HG03045 (cell line): ENCODE measurements around the gene ABCC4.

ENCODE experiments used
- ATAC-seq: cut with Tn5 transposase; IDR thresholded peaks from one replicate; pipeline ENCODE4 v1.9.1; 2021; ENCODE audit warnings: mild to moderate bottlenecking, moderate library complexity; ENCODE audit not compliant: unreplicated experiment

ABCC4 gene

DNA sequence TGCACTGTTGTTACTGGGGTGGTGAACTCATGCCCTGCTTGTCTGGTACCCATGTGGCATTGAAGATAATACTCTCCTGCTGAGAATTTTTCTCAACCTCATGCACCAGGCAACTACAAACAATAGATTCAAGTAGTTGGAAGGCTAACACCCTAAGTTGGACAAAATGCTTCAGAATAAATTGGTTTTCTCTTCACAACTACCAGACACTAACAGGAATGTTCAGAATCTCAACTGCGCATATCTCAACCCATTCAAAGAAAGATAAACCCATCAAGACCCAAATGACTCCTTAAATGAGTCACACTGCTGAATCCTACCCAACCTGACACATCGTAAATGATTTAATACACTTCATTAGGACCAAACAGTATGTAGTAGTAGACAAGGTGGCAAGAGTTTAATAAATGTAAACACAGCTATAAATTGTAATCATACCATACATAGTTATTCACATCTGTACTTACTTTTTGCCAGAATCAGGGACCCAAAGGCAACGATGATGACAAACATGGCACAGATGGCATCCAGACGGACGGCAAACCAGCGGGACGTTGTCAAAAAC, 227.4 kb downstream of the ABCC4 start:
- no peak for ATAC-seq

- no peak for ATAC-seq
These were observed 233.9 kb downstream of the ABCC4 start for GRCh38 chr13:95067303-95067702.

DNA sequence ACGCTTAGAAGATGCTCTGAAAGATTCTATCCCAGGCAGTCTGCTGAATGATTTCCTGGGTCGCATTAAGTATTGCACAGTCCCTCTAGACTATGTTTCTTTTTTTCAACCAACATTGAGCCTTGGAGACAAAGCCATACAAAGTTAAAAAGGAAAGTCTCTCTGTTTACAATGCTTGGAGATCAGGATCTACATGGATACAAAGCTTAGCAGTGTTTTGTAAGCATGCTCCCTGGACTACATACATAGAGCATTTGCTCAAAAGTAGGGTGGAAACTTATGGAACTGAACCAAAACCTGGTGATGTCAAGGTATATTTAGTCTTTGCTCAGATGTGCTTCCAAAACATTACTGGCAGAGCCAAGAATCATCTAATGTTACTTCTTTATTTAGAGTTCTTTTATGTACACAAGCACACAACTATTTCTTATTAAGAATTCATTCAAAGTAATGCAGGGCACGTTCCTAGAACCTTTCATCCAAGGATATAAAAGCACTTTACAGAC, 241.2 kb downstream of the ABCC4 start:
- no peak for ATAC-seq

DNA sequence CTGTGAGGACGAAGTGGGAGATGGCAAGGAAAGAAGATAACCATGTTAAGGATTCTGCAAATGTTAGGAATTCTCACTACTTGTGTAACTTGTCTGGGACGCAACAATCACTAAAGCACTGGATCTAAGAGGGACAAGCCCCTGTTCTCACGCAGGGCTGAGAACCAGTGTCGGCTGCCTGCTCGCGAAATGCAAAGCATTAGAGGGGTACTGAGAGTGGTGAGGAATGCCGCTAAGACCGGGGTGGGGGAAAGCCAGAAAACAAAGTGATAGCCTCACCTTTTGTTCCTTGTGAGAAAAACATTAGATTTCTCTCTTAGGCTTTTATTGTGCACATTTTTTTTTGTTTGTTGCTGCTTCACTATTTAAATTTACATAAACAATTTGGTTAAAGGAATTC, 241.9 kb downstream of the ABCC4 start:
- no peak for ATAC-seq

- ATAC-seq, result no peak
These were observed 242.6 kb downstream of the ABCC4 start for GRCh38 chr13:95058680-95059079.

- no peak for ATAC-seq
These were observed 245.0 kb downstream of the ABCC4 start for GRCh38 chr13:95056266-95056665.

DNA sequence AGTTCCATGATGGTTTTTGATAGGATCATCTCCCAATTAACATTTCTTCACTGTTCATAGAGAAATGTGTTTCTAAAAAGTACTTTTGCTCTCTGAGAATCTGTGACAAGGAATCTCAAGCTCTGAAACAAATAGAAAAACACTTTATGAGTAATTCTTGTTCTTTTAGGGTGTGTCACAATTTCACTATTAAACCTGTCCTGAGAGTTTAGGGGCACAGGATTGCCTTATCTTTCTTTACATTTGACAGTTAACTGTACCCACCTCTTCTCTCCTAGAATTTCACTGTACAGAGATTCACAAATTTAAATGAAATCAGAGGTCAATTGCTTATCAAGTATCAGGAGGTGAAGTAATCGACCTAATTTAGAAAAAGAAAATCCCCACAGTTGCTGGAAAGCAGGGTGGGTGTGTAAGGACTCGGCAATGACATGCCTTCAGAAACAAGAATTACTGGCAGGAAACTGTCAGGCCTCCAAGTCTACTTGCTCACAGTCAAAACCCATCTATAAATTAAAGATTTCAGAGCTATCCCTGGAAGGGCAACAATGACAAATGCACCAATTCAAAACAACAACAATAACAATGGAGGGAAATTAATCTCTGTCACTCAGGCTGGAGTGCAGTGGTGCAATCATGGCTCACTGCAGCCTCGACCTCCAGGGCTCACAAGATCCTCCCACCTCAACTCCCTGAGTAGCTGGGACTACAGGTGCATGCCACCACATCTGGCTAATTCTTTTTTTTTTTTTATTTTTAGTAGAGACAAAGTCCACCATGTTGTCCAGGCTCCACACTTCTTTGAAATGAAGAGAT, 250.2 kb downstream of the ABCC4 start:
- peak; percentile 67 for ATAC-seq

DNA sequence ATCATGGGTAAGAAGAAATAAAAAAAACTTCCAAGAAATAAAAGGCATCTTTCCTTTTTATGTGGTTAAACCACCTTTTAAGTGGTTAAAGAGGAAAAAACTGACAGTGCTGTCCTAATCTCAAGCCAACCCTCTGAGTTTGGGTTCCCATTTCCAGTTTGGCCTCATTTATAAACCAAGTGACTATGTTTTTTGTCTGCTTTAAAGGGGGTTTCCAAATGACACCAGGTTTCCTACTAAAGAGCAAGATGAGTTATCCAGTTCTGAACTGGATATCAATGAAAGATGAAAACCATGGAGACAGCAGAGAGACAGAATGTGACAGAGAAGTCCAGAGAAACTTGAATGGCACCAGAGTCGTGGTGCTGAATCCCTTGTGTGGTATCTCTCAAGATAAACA, 251.5 kb downstream of the ABCC4 start:
- ATAC-seq, result no peak

GRCh38 chr13:95044452-95045205, 256.6 kb downstream of the ABCC4 start:
- no peak for ATAC-seq

DNA sequence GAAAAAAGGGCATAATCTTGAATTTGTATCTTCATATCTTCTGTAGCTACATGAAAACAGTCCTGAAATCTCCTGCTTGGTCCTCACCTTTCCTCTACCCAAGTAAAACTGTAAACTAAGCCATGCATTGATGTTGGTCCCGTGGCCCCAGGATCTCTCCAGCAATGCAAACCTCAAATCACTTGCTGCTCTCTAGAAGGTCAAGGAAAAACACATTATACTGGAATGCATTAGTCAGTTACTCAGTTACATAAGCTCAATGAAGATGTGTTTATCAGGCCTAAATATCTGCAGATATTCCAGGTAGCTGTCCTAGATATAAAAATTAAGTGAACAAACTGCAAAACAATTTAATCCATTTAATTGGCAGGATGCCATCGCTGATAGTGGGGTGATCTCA, 261.8 kb downstream of the ABCC4 start:
- ATAC-seq, result no peak

GRCh38 chr13:95038949-95039348, 262.3 kb downstream of the ABCC4 start:
- no peak for ATAC-seq

DNA sequence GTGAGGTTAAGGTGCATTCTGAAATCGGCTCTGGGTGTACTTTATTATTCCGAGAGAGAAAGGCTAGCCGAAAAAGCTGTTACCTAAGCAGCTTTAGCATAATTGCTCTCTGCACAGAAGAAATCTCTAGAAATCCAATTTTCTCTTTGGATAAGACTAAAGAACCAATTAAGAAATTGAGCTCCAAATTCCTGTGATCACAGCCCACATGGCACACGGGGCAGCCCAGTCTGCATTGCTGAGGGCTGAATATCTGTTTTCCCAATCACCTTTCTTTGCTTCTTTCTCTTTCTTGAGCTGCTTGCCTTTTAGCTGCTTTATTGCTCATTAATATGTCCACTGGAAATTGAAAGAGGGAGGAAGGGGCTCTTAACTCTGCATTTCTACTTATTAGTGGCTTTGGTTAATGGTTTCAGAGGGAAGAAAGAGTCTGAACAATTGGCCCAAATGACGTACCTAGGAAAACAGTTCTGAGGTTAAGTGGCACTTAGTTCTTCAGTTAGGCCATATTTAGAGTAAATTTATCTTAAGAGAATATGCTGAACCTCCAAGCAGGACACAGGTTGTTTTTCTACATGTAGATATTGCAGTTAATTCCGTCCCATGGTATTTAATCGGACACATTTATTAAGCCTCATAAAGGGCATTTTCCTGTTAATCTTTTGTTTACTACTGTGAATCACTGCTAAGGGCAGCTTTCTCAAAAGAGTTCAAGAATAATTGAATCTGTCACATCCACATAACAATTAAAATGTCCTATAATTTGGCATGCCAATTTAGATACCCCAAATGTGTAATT, 265.7 kb downstream of the ABCC4 start:
- no peak for ATAC-seq

GRCh38 chr13:95033890-95034289, 267.4 kb downstream of the ABCC4 start:
- ATAC-seq, result peak; percentile 77

- no peak for ATAC-seq
These were observed 269.1 kb downstream of the ABCC4 start for GRCh38 chr13:95032121-95032520.

GRCh38 chr13:95030821-95031343, 270.4 kb downstream of the ABCC4 start:
- no peak for ATAC-seq

- no peak for ATAC-seq
These were observed 273.6 kb downstream of the ABCC4 start for GRCh38 chr13:95027638-95028037.

DNA sequence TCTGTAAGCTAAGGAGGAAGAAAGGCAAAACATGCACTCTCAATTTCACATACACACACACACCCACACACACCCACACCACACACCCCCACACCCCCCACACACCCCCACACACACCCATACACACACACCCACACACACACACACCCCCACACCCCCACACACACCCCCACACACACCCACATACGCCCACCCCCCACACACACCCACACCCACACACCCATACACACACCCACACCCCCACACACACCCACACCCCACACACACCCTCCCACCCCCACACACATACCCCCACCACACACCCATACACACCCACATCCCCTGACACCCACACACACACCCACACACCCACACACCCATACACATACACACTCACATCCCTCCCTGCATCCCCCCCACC, 276.1 kb downstream of the ABCC4 start:
- ATAC-seq, result no peak

- no peak for ATAC-seq
These were observed 277.8 kb downstream of the ABCC4 start for GRCh38 chr13:95023405-95023804.

DNA sequence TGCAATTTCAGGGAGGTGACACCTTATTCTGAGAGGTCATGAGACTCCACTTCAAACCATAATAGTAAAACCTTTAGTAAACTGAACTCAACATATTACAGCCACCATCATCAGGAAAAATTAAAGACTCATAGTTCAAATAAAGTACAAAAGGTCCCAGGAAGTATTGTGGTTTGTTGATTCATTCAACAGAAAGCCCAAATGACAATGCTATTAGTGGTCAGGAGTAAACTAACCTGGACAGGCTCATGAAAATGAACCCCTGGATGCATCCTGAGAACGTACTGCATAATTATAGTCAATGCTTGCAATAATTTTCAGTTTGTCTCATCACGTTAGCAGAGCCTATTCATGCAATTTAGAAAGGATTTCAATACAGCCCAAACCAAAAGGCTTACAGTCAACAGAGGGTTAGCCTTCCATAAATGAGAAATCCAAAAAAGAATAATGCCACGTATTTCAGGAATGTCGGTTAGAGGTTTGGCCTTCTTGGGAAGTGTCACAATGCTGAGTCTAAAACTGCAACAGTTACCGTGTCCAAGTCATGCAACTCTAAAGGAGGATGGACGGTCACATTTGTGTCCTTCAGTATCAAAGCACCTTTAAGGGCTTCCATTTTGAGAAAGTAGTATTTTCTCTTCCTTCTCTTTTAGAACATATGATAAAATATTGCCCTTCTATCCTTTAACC, 280.8 kb downstream of the ABCC4 start:
- no peak for ATAC-seq

- no peak for ATAC-seq
These were observed 281.4 kb downstream of the ABCC4 start for GRCh38 chr13:95019886-95020285.
